H1 (cell line): ENCODE data around the gene L3MBTL4.

Source experiments
- BCL11A ChIP-seq, 2 experiments: IDR thresholded peaks; one replicate each; pipeline ENCODE4 v1.6.1; 2011; ENCODE audit warnings: low read depth in 2 of 2, low read length in 2 of 2, mild to moderate bottlenecking in 2 of 2
- RFX5 ChIP-seq: IDR thresholded peaks from 2 replicates; pipeline ENCODE4 v1.6.1; 2011; ENCODE audit warnings: low read depth, low read length, improper control_type of control experiment, borderline replicate concordance

- no peak for TF ChIP-seq RFX5
- TF ChIP-seq BCL11A (IDR thresholded peaks at IDR 0.05; ENCODE audit: low read depth in 2 of 2, low read length in 2 of 2): no peak
Measured at GRCh38 chr18:6044319-6044718, 370.4 kb downstream of the L3MBTL4 start.
